Adrenal gland (tissue), 12 donors: ENCODE data around the gene HAVCR2. TPM values are rescaled to one million over a fixed set of nuclear protein-coding genes. Genes with fewer than 3 reads are reported as not detected.
"Not testable (repeated sequence)": the region's sequence is repeated elsewhere in the genome, so short reads cannot be mapped to it uniquely, and the experiment has no call there.

ENCODE experiments used
- DNase-seq, 7 donors: peaks; one replicate each; pipeline ENCODE4 v3.0.0-alpha.2; 2019 to 2020
- H3K27ac ChIP-seq, 5 donors: fragments of 200-600 bp; sonication (generic) in 4 of 5; 1 replicate in 3 of 5; 2 replicates in 2 of 5; pipeline versions ENCODE4 v1.5.1 to v1.8.0; 2016 to 2020; ENCODE audit warnings: mild to moderate bottlenecking in 1 of 5
- H3K27me3 ChIP-seq: fragments of 200-600 bp; 2 replicates; pipeline ENCODE4 v1.8.0; 2021
- H3K36me3 ChIP-seq, 2 donors: fragments of 200-600 bp; replicated peaks in 1 of 2; 1 replicate in 1 of 2; 2 replicates in 1 of 2; pipeline versions ENCODE4 v1.5.1 to v1.8.0; 2018 to 2022
- H3K4me1 ChIP-seq, 2 donors: fragments of 200-600 bp; replicated peaks in 1 of 2; 1 replicate in 1 of 2; 2 replicates in 1 of 2; pipeline versions ENCODE4 v1.5.1 to v1.8.0; 2018 to 2021
- H3K4me3 ChIP-seq, 4 donors: fragments of 200-600 bp; sonication (generic) in 3 of 4; one replicate each; pipeline ENCODE4 v1.5.1; 2016 to 2018
- H3K9me3 ChIP-seq, 3 donors: fragments of 200-600 bp; sonication (generic) in 1 of 3; replicated peaks in 1 of 3; 1 replicate in 2 of 3; 2 replicates in 1 of 3; pipeline versions ENCODE4 v1.5.1 to v1.8.0; 2016 to 2021
- CTCF ChIP-seq, 6 experiments: fragments of 450-650 bp in 4 of 6; fragments of 200-600 bp in 2 of 6; sonication (generic) in 1 of 6; IDR thresholded peaks; 1 replicate in 5 of 6; 2 replicates in 1 of 6; pipeline versions ENCODE4 v1.5.1 to v1.8.0; 2016 to 2021; ENCODE audit warnings: antibody characterized with exemption in 6 of 6, mild to moderate bottlenecking in 2 of 6, moderate library complexity in 1 of 6
- POLR2A ChIP-seq, 2 donors: fragments of 450-650 bp; IDR thresholded peaks; one replicate each; pipeline ENCODE4 v1.6.1; 2017; ENCODE audit warnings: antibody characterized with exemption in 2 of 2, mild to moderate bottlenecking in 2 of 2, moderate library complexity in 1 of 2
- WGBS, 4 donors: extraction: QIAGEN DNeasy Blood & Tissue Kit in 2 of 4; methylation state at CpG; one replicate each; pipeline versions ENCODE4 v1.1.5 to v1.1.7; 2013 to 2017; 5-methylcytosine and 5-hydroxymethylcytosine counted together
- intact Hi-C, 2 donors: fragments of 100-400 bp; cut with DNase I; formaldehyde crosslinking; loops; one replicate each; pipeline versions ENCODE4 v1.14.1 to v1.15.0; 2022 to 2023
- polyA plus RNA-seq, 3 donors: library from polyadenylated mRNA; stranded (reverse); fragments of 200-250 nt in 2 of 3; fragments of 350-450 nt in 1 of 3; fragmentation: Illumina TruSeq in 1 of 3; extraction: RNeasy Lipid Tissue Mini Kit (QIAGEN cat#74804) in 1 of 3; gene quantifications; one replicate each; pipeline ENCODE4 v1.2.3, GENCODE V29; 2013 to 2014
- total RNA-seq, 9 donors: library from RNA; depleted of rRNA in 4 of 9; stranded (reverse); fragments of >200 nt in 4 of 9; fragments of 120-200 nt in 1 of 9; fragmentation: NEBNext Ultra II Directional in 1 of 9; extraction: Animal tissue kit (Norgen Biotek cat#: 25700) in 1 of 9; gene quantifications; one replicate each; pipeline versions ENCODE4 v1.1.0 to v1.2.4, GENCODE V29; 2013 to 2023
- donor health status: healthy with polysubstance abuse.
- donor health status: Bipolar disorder and iron deficiency.
- donor health status: DM: yes; HTN: yes; CAD: no.
- donor health status: DM: no; HTN: no; CAD: no.
- donor health status: DM: no; HTN: no; CAD: no.
- donor health status: DM: yes; HTN: yes; CAD: no.

HAVCR2 gene
- total and polyA plus RNA-seq, 12 donors = 2.4 to 48.6 (median 11.8) TPM

GRCh38 chr5:157063776-157064430 lies 44.9 kb downstream of the HAVCR2 start:
- Histone ChIP-seq H3K27me3 (no peaks in the 10 kb centered on the region), H3K9me3 (no peaks in the 10 kb centered on the region), H3K27ac (no peak overlapping the region), H3K4me1 (no peaks in the 10 kb centered on the region), H3K36me3 (no peaks in the 10 kb centered on the region), H3K4me3 (no peak overlapping the region)
- 86 to 96% (median 89%) methylated on average over 4 of the region's 4 CpGs for WGBS, 4 donors
- TF ChIP-seq POLR2A (IDR thresholded peaks at IDR 0.05) (no peak), CTCF (IDR thresholded peaks at IDR 0.05) (no peak)
- intact Hi-C loops = no loop called here
- DNase-seq = no peak

GRCh38 chr5:157059891-157060290 lies 49.0 kb downstream of the HAVCR2 start:
- no peaks in the 10 kb centered on the region for H3K4me1 ChIP-seq
- DNase-seq = no peak
- no peak for TF ChIP-seq POLR2A (IDR thresholded peaks at IDR 0.05)
- no peak for TF ChIP-seq CTCF (IDR thresholded peaks at IDR 0.05)
- intact Hi-C loops = no loop called here
- no peak overlapping the region for H3K4me3 ChIP-seq
- no peaks in the 10 kb centered on the region for H3K9me3 ChIP-seq
- no peak overlapping the region for H3K27ac ChIP-seq
- H3K27me3 ChIP-seq = no peaks in the 10 kb centered on the region
- no peaks in the 10 kb centered on the region for H3K36me3 ChIP-seq
- WGBS, 4 donors = 81 to 92% (median 87%) methylated on average over 3 of the region's 3 CpGs

GRCh38 chr5:157059093-157059539 lies 49.7 kb downstream of the HAVCR2 start, which contains the start of gene HAVCR1:
HAVCR1 (minus strand) TSS chr5:157059116; CDS start chr5:157057943, 1,173 bp downstream.
- intact Hi-C loops = no loop called here
- Histone ChIP-seq H3K9me3 (no peaks in the 10 kb centered on the region), H3K4me3 (no peak within 1 kb of the TSS), H3K27ac (no peak within 1 kb of the TSS), H3K27me3 (no peaks in the 10 kb centered on the region), H3K4me1 (no peaks in the 10 kb centered on the region), H3K36me3 (no peaks in the 10 kb centered on the region)
- no peak for DNase-seq
- no peak for TF ChIP-seq CTCF (IDR thresholded peaks at IDR 0.05)
- no peak for TF ChIP-seq POLR2A (IDR thresholded peaks at IDR 0.05)
- 67 to 91% (median 87%) methylated on average over 9 of the region's 9 CpGs for WGBS, 4 donors

- Histone ChIP-seq H3K27ac (no peak overlapping the region), H3K4me1 (no peaks in the 10 kb centered on the region), H3K9me3 (no peaks in the 10 kb centered on the region), H3K4me3 (no peak overlapping the region), H3K36me3 (no peaks in the 10 kb centered on the region), H3K27me3 (no peaks in the 10 kb centered on the region)
- 89 to 94% (median 94%) methylated on average over 11 of the region's 11 CpGs for WGBS, 4 donors
- DNase-seq = no peak
- intact Hi-C loops = no loop called here
- TF ChIP-seq CTCF (IDR thresholded peaks at IDR 0.05) = no peak
- no peak for TF ChIP-seq POLR2A (IDR thresholded peaks at IDR 0.05)
Observed at GRCh38 chr5:157057459-157058370, 51.1 kb downstream of the HAVCR2 start.

- H3K9me3 ChIP-seq, H3K27ac ChIP-seq, intact Hi-C loops, DNase-seq, H3K27me3 ChIP-seq, H3K4me1 ChIP-seq, H3K4me3 ChIP-seq, H3K36me3 ChIP-seq: not testable (repeated sequence)
- 54 to 70% (median 68%) methylated on average over 6 of the region's 6 CpGs for WGBS, 4 donors
Observed at GRCh38 chr5:157056848-157057247, 52.0 kb downstream of the HAVCR2 start.
